SH-SY5Y (cell line): Measurements from ENCODE around the gene ROBO1.

ENCODE experiments used
- GATA2 ChIP-seq: IDR thresholded peaks from 2 replicates; pipeline ENCODE4 v1.6.1; 2011; ENCODE audit warnings: mild to moderate bottlenecking, low read depth, low read length
- GATA3 ChIP-seq: IDR thresholded peaks from 2 replicates; pipeline ENCODE4 v1.6.1; 2011; ENCODE audit warnings: low read depth, mild to moderate bottlenecking, low read length, moderate library complexity

Gene ROBO1

DNA sequence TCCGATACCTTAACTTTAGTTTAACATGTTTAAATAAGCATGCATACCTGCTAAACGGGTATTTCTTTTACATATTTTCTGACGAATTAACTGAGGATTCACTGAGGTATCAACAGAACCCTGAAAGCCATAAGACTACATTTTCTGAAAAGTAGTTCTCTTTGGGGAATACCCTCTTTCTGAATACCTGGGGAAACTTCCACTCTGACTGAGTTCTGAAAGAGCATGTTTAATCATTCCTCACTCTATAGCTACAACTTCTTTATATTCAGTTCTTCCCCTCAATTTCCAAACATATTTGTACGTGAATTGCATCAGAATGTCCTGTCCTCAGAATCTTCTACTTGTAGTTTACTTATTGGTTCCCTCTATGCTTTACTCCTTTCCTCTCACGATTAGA lies 403.0 kb downstream of the ROBO1 start:
- TF ChIP-seq GATA3 (no peak), GATA2 (no peak)

DNA sequence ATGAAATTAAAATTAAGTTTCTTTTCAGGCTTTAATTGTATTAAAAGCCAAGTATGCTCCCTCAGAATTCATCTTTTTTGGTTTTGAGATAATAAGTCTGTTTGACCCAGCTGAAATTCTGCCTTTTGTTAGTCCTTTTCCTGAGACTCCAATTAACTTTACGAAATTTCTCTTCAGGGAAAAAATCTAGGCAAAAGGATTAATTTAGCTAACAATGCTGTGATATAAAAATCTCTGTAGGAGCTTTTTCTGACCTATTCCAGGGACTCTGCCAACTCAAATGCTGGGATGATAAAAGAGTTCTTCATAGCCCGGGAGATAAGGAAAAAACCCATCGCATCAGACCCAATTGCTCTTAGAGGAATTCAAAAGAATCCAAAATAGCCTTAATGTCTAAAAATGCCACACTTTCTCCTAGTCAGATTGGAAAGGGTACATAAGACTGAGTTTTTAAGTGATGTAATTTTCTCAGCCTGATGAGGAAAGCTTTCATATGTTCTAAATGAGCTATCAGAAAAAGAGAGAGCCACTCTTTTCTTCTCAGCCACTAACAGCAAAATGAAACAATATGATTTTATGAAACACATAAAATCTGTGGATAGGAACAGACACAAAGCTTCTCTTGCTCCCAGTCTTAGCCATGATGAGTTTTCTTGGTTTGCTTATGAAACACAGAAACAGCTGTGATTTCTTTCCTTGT lies 405.1 kb downstream of the ROBO1 start:
- TF ChIP-seq GATA2 (no peak), GATA3 (no peak)

DNA sequence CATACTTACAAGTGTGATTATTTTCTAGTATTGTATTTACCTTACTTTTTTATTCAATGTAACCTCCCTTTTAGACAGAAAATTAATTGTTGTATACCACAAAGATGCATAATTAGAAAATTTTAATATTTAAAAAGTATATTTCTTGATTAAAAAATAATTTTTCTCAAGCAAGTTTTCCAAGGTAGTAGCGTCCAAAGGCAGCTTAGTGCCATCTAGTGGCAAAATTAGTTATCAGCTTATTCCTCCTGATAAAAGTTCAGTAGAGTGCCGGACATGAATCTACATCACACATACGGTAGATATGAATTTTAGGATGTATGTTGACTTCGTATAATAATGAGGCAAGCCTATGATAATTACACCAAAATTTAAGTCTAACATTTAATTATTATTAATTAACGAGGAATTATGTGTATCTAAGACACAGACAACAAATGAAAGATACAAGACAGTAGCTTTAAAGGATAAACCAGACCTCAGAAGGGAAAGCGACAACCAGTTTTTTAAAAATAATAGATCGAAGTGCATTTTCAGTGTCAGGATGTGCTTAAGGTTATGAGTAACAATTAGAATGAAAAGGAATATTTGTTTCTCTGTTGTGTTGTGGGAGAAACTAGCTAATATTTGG lies 405.9 kb downstream of the ROBO1 start:
- TF ChIP-seq GATA2 (no peak), GATA3 (no peak)

DNA sequence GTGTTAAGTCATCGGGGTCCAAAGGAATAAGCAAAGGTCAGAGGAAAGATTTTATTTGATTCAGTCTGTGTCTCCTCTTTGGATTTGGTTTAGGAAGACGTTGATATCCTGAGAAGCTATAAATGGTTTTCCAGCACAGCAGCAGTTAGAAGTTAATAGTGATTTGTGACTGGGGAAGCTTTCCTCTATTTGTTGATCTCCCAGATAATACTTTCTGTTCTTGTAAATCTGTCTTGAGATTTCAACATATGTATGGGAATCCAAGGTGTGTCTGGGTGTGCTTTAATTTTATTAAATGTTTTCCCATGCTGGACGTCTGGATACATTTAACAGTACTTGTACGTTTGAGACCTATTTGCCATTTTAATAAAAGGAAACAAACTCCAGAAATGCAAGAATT lies 409.5 kb downstream of the ROBO1 start:
- TF ChIP-seq GATA3: no peak
- no peak for TF ChIP-seq GATA2

DNA sequence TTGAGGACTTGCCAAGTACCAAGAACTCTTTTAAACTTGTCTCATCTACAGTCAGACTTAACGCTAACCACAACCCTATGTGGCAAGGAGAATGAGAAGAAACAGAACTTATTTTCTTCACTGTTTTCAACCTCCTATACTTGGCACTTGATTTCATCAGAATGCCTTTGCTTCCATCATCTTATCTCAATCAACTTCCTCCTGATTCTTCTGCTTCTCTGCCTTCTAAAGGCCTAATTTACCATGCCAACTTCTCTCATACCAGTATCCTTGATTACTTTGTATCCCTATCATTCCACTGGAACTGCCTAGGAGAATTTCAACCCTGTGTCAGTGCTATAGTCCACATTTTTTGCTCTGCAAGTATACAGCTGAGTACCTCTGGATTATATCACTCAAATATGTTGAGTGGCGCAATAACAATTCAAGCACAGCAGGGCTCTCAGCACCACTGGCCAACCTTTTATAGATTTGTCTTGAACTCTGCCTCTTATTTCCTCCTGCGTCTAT lies 413.6 kb downstream of the ROBO1 start:
- TF ChIP-seq GATA3 (no peak), GATA2 (no peak)

DNA sequence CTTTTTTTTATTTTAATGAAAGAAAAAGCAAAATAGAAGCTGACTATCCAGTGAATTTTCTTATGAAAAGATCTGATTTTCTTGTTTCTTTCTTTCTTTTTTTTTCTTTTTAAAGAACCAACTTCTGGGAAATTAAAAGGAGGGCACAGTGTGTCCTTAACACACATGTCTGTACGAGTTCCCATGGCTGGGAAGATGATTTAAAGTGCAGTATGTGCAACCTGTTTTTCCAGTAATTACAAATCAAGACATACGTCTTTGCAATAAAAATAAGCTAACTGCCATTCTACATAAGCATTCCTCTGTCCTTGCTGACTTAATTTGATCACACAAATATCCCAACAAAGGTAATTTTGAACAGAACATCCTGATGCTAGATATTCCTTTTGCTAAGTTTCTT lies 416.1 kb downstream of the ROBO1 start:
- TF ChIP-seq GATA2: no peak
- no peak for TF ChIP-seq GATA3

DNA sequence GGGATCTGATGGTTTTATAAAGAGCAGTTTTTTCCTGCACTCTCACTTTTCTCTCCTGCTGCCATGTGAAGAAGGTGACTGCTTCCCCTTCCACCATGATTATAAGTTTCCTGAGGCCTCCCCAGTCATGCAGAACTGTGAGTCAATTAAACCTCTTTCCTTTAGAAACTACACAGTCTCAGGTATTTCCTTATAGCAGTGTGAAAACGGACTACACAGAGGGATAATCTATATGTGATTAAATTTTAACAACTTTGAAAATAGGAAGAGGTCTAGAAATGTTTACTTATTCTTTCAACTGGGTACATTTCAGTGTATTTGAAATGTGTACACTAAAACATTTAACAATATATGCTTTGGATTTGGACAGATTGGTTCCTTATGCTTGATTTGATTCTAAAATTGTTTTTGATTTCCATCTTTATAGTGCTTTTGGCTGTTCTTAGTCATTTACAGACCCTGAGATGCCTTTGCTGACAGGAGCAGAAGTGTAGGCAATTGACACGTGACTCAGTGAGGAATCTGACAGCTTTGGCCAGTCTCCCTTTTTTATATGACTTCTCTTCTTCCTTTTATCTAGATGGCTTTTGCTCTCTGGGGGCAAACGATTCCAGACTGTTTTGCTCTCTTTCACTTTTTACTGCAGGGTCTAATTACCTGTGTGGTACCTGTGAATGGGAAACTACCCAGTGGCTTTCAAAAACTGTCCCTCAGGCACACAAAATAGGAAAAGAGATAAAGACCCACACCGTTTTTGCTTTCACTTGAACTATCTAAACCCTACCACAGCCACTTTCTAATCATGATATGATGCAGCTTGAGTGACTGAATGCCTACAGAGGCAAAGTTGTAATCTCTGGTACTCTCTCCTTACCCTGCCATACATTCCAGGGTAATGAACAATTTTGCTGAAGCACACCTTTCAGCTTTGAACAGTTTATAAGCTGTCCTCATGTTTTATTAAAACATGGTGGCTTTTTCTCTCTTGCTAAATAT lies 422.6 kb downstream of the ROBO1 start:
- no peak for TF ChIP-seq GATA2

DNA sequence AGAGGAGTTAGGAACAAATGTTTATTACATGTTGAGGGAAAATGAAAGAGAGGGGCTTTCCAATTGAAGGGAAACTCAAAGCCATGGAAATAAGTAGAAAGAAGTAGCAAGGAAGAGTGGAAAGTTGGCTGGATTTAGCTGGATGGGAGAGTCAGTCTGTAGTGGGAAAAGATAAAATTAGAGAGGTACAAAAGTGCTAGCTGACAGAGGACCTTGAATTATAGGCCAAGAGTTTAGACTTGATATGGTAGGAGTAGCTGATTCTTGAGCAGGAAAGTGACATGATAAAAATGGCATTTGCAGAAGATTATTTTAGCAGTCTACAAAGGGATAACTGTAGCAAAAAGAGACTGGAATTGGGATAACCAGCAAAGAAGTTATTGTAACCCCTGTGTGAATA lies 425.8 kb downstream of the ROBO1 start:
- TF ChIP-seq GATA2 (no peak), GATA3 (no peak)

DNA sequence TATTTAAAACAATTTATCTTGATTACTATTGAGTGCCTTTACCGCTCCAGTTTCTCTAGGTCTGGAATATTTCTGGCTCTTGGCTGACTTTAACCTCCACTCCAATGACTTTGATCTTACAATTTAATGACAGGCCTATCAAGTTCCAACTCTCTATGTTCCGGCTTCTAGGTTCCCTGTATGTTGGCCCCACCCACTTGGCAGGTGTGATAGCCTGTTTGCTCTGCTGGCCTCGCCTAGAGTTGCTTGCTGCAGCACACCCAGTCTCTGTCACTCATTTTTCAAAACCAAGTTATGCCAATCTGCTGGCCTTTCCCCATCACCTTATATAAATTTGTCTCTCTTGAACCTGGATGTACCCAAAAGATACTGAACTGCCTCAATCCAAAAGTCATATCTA lies 428.0 kb downstream of the ROBO1 start:
- TF ChIP-seq GATA2: no peak
- no peak for TF ChIP-seq GATA3

DNA sequence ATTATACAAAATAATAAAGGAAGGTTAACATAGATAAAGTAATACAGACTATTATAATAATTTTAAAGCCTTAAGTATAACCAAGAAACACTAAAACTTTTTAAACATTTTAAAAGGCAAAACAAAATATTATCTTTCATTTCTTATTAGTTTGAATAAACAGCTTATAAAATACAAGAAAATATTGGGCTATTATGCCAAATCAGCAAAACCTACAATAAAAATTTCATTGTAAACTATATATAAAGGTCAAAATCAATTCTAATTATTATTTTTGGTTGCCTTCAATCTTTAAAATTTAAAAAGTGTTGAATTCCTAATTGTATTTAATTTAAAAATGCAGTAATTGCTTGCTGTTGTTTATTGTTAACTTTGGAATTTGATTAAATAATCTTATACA lies 430.0 kb downstream of the ROBO1 start:
- no peak for TF ChIP-seq GATA2

DNA sequence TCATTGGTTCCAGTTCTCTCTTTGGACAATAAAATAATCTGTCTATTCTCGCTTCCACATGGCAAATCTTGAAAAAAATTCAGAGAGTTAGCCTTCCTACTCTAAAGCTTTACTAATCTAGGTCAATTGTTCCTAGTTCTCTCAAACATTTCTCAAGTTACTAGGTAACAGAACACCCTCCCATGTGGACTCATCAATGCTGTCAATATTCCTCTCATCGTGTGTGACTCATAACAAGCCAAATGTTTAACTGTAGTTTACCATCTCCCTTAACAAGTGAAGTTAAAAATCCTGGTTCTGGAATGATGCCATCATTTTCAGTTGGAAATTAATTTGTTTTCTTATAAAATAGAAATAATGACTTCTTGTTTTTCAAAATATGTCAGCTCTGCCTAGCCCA lies 438.6 kb downstream of the ROBO1 start:
- TF ChIP-seq GATA2 (no peak), GATA3 (no peak)

DNA sequence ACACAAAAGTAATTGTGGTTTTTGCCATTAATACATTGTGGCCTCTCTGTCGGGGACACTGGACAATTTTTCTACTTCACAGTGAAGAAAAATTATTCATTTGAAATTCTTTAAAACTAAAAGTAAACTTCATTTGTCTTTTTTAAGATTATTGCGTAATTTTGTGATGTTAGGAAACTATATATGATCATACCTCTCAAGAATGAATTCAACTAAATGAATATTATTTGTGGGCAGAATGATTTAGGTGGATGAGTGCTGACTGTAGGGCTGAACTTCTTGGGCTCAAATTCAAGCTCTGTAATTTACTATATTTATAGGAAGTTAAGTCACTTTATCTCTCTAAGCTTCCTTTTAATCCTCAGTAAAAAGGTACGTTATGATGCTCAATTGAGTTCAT lies 441.2 kb downstream of the ROBO1 start:
- TF ChIP-seq GATA3 (no peak), GATA2 (no peak)

DNA sequence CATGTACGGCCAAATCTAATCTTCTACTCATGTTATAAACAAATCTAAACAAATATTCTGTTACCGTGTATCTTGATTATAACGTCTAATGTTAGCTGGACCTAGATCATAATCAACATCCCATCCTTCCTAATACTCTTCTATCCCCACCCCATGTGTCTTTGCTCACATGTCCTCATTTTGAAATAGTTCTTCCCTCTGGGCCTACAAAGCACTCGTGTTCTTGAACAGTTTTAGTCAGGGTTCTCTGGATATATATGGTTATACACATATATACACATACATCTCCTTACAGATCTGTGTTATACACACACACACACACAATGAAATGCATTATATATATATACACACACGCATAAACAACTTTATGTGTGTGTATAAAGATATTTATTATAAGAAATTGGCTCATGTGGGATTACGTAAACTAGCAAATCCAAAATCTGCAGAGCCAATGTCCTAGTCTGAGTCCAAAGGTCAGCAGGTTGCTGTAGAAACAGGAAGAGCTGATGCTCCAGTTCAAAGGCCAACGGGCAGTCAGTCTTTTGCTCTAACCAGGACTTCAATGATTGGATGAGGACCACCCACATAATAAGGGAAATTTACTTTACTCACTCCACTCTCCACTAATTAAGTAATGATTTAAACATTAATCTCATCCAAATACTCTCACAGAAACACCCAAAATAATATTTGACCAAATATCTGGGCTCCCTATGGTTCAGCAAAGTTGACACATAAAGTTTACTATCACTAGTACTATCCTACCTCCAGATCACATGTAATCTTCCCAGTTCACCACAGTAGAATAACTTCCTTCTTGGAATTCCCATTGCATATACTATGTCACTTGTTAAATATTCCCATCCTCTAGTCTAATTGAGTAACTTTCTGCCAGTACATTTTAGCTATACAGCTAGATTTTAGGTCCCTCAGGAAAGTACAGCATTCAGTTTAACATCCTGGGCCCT lies 450.0 kb downstream of the ROBO1 start:
- TF ChIP-seq GATA2 (no peak), GATA3 (no peak)
